HG02678 (cell line): ENCODE data around the gene VIP.
"Not testable (repeated sequence)": the region's sequence is repeated elsewhere in the genome, so short reads cannot be mapped to it uniquely, and the experiment has no call there.

ENCODE experiments used
- ATAC-seq: cut with Tn5 transposase; IDR thresholded peaks from one replicate; pipeline ENCODE4 v1.9.1; 2021; ENCODE audit warnings: mild to moderate bottlenecking, moderate library complexity; ENCODE audit not compliant: unreplicated experiment

VIP gene

DNA sequence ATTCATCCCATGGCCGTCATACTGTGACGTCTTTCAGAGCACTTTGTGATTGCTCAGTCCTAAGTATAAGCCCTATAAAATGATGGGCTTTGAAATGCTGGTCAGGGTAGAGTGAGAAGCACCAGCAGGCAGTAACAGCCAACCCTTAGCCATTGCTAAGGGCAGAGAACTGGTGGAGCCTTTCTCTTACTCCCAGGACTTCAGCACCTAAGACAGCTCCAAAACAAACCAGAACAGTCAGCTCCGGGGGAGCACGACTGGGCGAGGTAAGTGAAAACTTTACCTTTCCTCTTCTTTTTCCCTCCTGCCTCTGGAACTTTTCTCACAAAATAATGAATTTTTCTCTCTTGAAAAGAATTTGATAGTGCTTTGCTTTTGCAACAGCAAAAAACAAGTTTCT lies at the start of gene VIP:
Gene VIP, plus strand, starts transcription at position 104 of the 400 bp plus-strand sequence. CDS start 1,381 bp downstream, outside the sequence.
- no peak for ATAC-seq

DNA sequence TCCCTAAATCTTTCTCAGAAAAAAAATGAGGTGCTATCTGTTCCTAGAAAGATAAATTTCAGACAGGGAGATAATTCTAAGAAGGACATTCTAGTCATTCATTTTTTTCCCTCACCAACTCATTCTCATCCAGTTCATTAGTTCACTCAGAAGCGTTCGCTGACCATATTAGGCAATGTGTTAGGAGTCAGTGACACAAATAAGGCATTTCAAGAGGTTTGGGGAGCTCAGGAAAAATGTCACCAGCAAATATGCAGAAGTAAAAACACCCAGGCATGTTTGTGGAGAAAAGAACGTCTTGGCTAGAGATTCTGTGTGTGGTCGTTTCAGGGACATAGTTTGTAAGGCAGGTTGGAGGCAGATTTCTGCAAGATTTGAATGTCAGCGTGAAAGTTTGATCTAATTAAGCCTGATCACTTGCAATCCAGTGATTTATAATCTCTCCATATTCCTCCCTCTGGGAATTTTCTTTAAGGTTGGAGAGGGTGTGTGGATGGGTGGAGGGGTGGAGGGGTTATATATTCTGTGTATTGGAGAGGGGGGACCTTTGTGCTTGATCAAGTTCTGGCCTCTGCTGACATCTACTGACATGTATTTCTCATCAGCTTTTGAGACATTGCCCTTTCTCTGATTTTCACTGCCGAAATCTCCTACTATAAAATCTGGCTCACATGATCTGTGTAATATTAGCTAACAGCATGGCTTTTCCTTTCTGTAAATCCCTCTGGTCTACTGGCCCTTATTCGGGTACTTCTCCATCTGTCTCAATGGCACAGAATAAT lies 49.3 kb upstream of the VIP start:
- ATAC-seq, result no peak

DNA sequence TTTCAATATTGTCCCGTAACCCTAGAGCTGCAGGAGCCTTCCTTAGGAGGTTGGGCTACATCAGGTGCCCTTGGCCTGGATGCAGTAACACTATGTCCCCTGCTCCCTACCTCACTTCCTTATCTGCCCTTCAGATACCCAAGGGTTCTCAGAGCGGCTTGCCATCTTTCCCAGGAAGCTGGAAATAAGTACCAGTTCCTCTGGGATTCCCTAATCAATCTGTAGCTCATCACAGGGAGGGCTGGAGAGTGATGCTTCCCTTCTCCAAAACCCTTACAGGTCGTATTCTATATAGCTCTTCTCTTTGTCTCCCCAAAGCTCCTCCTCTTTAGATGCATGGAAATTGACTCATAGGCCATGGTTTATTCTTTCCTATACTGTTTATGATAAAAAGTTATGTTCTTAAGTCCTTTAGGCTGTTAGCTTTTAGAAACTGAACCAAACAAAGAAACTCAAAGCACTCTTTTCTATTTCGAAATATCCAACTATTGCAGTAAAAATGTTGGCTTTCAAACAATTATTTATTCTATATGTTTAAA lies 48.7 kb upstream of the VIP start:
- no peak for ATAC-seq

DNA sequence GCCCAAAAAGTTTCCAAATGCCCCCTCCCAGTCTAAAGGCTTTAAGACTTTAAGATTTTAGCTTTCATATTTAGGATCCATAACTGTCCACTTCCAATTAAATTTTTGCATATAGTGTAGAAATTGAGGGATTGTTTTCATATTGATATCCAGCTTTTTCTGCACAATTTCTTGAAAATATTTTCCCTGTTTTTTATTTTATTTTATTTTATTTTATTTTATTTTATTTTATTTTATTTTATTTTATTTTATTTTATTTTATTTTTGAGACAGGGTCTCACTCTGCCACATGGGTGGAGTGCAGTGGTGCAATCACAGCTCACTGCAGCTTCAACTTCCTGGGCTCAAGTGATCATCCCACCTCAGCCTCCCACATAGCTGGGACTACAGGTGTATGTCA lies 46.8 kb upstream of the VIP start:
- not testable (repeated sequence) for ATAC-seq

DNA sequence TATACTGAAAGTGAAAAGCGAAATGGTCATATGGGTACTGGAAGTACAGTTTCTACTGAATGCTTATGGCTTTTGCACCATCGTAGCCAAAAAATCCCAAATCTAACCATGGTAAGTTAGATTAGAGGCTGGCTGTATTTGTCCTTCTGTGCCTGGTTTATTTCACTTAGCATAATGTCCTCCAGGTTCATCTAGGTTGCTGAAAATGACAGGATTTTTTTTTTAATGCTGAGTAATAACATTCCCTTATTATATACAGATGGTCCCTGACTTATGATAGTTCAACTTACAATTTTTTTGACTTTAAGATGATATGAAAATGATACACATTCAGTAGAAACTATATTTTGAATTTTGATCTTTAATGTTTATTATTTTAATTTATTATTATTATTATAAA lies 45.3 kb upstream of the VIP start:
- no peak for ATAC-seq

DNA sequence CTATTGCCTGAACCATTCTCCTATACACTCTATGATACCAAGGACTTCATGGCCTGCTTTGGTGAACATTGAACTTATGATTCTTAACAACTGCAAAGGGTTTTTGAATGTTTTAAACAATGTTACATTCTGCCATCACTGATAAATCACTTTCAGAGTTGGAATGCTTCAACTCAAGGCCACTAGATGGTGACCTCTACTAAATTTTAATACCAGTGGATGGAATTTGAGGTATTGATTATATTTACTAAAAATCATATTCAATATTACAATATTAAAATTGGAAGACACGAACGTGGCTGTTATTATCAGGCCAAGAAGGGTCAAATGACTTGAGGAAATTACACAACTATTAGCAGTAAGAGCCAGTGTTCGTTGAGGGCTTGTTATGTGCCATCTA lies 34.3 kb upstream of the VIP start:
- no peak for ATAC-seq

DNA sequence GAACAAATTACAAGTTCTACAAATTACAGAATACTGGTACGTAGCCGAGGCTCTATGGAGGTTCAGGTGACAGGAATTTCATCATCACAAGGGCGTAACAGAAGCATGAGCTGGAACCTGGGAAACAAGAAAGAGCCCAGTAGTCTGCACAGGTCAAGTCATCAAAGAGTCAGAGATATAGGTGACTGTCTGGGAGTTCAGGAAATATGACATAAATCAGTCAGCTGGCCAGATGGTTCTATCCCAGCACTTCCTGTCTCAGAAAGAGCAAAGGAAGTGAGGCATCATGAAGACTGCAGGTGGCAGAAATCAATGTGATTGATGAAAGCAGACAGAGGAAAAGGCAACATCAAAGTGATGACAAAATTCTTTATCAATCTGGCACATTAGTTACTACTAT lies 29.6 kb upstream of the VIP start:
- ATAC-seq, result no peak

DNA sequence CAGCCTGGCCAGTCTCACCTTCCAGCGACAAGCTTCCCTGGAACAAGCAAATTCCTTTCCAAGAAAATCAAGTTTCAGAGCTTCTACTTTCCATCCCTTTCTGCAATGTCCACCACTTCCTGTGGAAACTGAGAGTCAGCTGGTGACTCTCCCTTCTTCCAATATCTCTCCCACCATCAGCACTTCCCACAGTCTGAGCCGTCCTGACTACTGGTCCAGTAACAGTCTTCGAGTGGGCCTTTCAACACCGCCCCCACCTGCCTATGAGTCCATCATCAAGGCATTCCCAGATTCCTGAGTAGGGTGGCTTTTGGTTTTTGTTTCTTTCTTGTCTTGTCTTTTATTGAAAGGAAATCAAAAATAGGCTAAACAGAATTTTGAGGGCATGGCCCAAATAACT lies 28.6 kb upstream of the VIP start:
- ATAC-seq, result no peak

DNA sequence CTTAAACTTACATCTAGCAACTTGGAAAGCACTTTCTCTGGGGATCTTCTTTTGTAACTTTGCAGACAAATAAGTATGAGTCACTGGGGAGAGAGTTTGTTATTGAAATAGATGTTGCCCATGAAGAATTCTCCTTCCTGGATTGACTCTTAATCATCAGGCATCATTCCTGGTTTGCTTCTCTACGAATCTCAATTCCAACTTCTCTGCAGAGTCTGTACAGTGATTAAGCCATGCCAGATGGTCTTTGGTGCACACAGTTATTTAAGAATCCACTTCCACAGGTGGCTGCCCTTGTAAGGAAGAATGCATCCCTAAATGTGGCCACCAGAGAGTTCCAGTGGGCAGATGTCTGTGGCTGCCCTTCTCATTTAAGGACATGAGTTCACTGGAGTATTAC lies 27.2 kb upstream of the VIP start:
- no peak for ATAC-seq

DNA sequence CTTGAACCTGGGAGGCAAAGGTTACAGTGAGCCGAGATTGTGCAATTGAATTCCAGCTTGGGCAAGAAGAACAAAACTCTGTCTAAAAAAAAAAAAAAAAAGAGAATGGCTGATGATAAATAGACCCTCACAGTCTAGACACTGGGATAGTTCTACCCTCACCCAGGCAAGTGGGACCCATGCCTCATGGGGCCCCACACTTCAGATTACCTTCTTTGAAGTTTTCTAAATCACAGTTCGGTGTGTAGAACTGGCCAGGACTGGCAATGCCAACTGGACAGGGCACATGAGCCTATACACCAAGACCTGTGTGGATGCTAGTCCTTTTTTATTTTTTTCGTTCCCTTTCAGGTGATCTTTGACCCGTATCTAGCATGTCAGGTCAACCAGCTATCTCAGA lies 24.3 kb upstream of the VIP start:
- no peak for ATAC-seq

DNA sequence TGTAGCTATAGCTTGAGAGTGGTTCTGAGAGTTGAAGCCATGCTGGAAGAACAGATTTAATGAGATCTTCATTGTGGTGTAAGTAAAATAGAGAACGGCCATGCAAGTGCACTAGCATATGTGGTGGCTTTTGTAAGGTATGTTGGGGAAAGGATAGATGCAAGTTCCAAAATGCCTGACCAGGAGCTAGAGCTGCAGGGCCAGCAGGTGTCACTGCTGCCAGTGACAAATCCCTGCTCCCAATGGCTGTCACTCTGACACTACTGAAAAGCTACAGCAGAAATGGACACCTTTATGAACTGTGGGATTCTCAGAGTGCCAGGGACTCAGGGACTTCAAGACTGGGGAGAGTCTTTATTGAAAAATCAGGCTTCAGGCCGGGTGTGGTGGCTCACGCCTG lies 23.1 kb upstream of the VIP start:
- ATAC-seq, result no peak

DNA sequence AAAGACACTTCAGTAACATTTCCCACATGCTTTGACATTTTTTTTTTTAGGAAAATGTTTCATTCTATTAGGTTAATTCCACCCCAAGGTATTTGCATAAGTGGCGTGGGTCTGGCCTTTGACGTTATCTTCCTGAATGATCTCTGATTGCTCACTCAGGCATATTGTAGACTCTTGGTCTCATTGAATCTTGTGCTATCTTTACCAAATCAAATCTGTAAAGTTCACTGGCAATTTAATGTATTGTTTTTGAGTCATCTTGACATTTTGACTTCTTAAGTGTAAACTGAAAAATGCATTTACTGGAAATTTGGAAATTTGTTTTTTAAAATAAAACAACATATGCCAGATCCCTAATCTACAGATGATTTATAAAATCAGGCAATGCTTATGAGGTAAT lies 16.0 kb upstream of the VIP start:
- ATAC-seq, result no peak

DNA sequence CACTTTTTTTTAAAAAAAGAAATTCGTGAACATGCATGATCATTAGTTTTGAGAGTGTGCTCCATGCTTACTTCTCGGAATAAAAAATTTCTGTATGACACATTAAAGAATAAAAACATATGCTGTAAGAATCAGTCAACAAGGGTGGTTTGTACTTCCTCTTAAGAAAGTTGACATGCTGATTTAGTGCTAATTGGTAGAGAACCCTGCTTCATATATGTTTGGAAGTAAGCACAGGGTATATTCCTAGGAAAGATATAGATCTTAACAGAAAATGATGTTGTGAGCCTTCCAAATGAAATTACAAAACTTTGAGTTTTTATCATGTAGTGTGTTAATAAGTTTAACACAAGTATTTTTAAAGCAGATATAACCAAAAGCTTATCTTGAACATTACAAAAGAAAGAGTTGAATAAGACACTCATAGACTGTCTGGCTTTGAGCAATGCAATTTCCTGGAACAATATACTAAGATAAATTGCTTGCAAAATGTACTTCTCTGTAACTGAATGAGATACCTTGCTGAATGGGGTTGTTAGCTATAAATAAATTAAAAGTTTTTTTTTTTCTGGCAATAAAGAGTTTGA lies 13.8 kb upstream of the VIP start:
- ATAC-seq, result no peak

DNA sequence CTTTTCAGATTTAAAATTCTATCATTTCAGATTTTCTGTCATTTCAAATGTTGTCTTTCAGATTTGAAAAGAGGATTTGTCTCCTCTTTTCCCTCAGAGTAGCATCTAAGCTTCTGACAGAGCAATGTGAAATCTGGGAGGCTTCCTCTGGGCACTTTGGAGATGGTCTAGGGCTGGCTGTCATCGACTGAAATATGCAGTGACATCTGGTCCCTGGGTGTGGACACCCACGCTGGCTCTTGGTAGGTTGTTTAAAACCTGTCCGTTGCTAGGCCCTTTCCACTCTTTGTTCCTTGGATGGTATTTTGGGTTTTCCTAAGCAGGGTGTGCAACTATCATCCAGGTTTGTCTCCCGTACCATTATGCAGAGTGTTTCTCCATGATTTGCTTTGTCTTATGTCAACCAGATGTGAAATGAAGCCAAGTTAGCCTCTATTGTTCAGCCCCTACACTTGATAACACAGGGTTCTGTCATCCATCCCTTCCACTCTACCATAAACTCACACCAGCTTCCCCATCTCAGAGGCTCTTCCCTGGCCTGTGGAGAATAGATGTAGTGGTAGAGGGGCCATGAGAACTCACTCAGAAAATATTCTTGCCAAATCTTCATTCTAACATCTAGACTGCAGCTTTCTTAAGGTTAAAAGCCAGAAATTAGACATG lies 5.0 kb upstream of the VIP start:
- ATAC-seq, result no peak

DNA sequence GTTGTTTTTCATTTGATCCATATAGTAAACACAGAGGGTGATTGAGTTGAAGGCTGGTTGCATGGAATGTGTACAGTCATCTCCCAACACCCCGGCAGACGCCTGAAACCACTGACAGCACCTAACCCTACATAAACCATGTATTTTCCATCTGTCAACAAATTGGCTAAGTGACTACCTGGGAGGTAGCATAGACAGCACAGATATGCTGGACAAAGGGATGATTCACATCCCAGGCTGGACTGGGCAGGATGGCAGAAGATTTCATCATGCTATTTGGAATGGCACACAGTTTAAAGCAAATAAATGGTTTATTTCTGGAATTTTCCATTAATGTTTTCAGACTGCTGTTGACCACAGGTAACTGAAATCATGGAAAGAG lies 4.4 kb upstream of the VIP start:
- no peak for ATAC-seq

DNA sequence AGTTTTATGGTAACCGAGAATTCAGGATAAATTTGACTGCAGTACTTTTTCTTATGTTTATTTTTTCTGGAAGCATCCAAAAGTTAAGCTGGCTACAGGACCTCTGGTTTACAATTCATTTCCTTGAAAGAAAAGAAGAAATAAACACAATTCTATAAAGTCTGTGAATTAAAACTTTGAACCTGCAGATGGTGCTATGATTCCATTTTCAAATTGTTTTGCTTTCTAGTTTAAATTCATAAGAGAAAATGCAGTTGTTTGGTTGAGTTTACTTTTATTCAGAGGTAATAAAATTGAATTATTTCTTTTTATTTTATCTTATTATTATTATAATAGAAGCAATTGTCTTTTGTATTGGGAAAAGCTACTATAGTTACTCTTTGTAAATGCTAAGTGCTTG lies 1.8 kb upstream of the VIP start:
- no peak for ATAC-seq

DNA sequence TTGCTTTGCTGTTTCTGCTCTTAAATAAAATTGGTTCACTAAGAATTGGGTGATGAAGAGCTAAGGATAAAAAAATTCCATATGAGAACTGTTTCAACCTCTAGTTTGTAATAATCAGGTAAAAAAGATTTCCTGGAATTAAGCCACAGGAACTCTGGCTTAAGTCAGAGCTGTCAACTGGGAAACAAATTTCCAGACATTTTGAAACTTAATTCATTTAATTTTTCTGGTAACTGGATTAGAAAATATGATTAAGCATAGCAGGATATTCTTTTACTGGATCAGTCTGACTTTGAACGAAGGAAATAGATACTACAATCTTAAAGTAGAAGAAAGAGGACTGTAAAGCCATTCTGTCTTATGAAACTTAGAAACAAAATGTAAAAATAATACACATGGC lies 1.3 kb upstream of the VIP start:
- ATAC-seq, result no peak

DNA sequence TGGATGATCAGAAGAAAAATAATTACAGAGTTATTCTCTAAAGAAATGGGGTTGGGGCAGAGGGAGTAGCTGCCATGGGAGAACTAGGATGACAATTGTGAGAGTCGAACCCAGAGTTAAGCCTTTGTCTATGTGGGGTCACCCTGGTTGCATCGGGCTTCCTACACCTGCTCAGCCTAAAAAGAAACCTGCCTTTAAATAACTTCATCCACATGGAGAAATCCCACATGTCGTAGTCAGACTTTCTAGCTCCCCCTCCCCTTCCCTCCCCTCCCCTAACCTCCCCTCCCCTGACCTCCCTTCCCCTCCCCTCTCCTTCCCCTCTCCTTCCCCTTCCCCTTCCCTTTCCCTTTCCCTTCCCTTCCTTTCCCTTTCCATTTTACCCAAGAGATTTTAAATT lies 14.7 kb downstream of the VIP start:
- no peak for ATAC-seq

DNA sequence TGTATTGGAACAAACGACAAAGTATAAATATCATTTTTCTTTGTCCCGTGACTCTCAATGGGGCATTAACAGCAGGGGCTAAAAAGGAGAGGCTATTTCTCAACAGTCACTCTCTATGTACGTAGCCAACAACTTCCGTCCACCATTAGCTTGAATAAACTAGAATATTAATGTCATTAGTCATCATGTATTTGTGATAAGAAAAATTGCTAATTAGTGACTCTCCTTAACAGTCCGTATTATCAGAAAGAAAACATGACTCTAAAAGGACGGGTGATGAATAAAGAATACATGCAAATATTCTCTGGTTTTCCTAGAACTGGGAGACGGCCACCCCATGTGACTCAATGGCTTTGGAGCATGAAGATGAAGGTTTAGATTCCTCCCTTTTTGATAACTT lies 18.6 kb downstream of the VIP start:
- ATAC-seq, result no peak

DNA sequence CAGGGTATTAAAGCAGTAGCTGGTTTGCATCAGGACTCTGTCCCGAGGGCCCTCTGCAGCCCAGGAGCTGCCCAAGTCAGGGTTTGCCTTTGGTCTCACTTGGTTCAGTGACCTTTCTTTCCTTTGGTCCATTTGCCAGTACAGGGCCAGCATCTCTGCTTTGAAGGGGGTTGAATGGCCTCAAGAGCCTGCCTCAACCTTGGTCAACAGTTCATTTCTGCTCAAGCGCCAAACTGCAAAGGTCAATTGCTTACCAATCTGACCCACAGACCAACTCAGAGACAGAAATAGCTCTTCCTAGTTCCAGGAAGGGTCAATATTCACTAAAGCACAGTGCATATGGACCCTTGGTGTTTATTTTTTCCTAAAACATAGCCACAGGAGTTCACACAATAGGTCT lies 19.4 kb downstream of the VIP start:
- ATAC-seq, result no peak

DNA sequence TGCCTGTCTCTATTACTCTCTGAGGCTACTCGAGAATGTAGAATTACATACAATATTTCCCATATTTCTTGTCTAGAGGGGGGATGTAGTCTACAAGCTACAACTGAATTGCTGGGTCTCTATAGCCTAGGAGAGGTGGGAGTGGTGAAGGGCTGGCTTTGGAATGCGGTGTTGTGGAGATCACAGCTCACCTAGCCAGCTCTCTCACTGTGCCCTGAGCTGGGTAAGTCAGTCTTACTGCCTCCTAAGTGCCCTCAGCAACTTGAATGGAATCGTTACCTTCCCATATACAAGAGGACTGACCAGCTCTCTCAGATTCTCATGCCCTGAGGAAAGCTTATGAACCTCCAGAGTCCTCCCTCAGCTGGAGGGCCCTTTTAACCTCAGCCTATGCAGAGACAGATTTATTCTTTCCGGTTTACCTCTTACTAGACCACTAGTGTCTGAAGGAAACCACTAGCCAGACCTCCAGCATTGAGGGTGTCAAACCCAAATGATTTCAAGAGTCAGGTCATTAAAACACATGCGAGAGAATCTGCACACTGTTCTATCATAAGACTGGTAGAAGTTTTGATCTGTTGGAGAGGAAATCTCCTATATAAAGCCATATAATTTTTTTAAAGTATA lies 20.6 kb downstream of the VIP start:
- no peak for ATAC-seq

DNA sequence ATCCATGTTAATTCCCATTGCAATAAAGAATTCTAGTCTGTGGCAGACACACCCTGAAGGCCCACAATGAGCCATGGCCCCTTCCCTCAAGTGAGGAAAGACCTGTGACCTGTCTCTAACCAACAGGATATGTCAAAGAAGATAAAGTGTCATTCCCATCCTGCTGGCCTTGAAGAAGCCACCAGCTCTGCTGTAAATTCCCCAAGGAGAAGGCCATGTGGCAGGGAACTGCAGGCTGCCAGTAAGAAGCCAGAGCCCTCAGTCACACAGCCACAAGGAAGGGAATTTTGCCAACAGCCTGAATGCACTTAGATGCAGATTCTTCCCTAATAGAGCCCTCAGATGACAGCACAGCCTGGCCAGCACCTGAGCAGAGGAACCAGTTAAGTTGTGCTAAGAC lies 24.8 kb downstream of the VIP start:
- ATAC-seq, result no peak
